Colonic mucosa (tissue), 4 donors: ENCODE measurements around the gene TLR5. TPM values are rescaled to one million over a fixed set of nuclear protein-coding genes. Genes with fewer than 3 reads are reported as not detected.

Source experiments
- DNase-seq: peaks from one replicate; pipeline ENCODE4 v3.0.0-alpha.2; 2020
- H3K27ac ChIP-seq: fragments of 200-600 bp; one replicate; pipeline ENCODE4 v1.8.0; 2021
- H3K27me3 ChIP-seq: fragments of 200-600 bp; one replicate; pipeline ENCODE4 v1.8.0; 2021
- H3K36me3 ChIP-seq: fragments of 200-600 bp; one replicate; pipeline ENCODE4 v1.8.0; 2021
- H3K4me1 ChIP-seq: fragments of 200-600 bp; one replicate; pipeline ENCODE4 v1.8.0; 2021; ENCODE audit warnings: mild to moderate bottlenecking
- H3K4me3 ChIP-seq: fragments of 200-600 bp; one replicate; pipeline ENCODE4 v1.8.0; 2021
- H3K9ac ChIP-seq, 2 donors: one replicate each; pipeline ENCODE4 v1.7.0; 2013; ENCODE audit warnings: control low read depth in 2 of 2, low read depth in 2 of 2, low read length in 2 of 2
- H3K9me3 ChIP-seq: fragments of 200-600 bp; one replicate; pipeline ENCODE4 v1.8.0; 2021
- CTCF ChIP-seq: fragments of 200-600 bp; IDR thresholded peaks from one replicate; pipeline ENCODE4 v1.8.0; 2022; ENCODE audit warnings: antibody characterized with exemption, mild to moderate bottlenecking
- intact Hi-C: fragments of 100-400 bp; cut with DNase I; formaldehyde crosslinking; loops from one replicate; pipeline ENCODE4 v1.14.1; 2022
- total RNA-seq, 2 donors: library from RNA; stranded (reverse); fragmentation: NEBNext Ultra II Directional in 1 of 2; extraction: Animal tissue kit (Norgen Biotek cat#: 25700) in 1 of 2; gene quantifications; one replicate each; pipeline ENCODE4 v1.2.1, GENCODE V29; 2021
- donor health status: healthy.
- donor health status: DM: no; HTN: no; CAD: no.
- donor health status: DM: no; HTN: no; CAD: no.

Gene TLR5
- total RNA-seq, 2 donors from 2014 or later = 1.7 to 3.0 TPM

- H3K27ac ChIP-seq = no peak overlapping the region
- peaks cover 8% of the 10 kb centered on the region for H3K4me1 ChIP-seq
- H3K36me3 ChIP-seq = no peaks in the 10 kb centered on the region
- no peaks in the 10 kb centered on the region for H3K27me3 ChIP-seq
- no peaks in the 10 kb centered on the region for H3K9me3 ChIP-seq
- no peak overlapping the region for H3K4me3 ChIP-seq
- H3K9ac ChIP-seq = no peak overlapping the region
- intact Hi-C loops = loop anchor here (10.0 kb wide), 1 partner anchor 207 kb away; no protein-coding TSS in a partner anchor
- no peak for DNase-seq
- TF ChIP-seq CTCF = no peak
These were observed 4.8 kb upstream of the TLR5 start for GRCh38 chr1:223147873-223148272.

- no peak for TF ChIP-seq CTCF
- Histone ChIP-seq H3K4me1 (peaks cover 8% of the 10 kb centered on the region), H3K9ac (no peak overlapping the region), H3K27me3 (no peaks in the 10 kb centered on the region), H3K4me3 (no peak overlapping the region), H3K36me3 (no peaks in the 10 kb centered on the region), H3K9me3 (no peaks in the 10 kb centered on the region), H3K27ac (no peak overlapping the region)
- intact Hi-C loops = loop anchor here (10.0 kb wide), 1 partner anchor 207 kb away; no protein-coding TSS in a partner anchor
- DNase-seq = no peak
These were observed 4.4 kb upstream of the TLR5 start for GRCh38 chr1:223147409-223147808.

GRCh38 chr1:223146745-223147144 is 3.7 kb upstream of the TLR5 start:
- no peak overlapping the region for H3K4me3 ChIP-seq
- no peaks in the 10 kb centered on the region for H3K9me3 ChIP-seq
- DNase-seq = no peak
- H3K27ac ChIP-seq = no peak overlapping the region
- intact Hi-C loops = loop anchor here (10.0 kb wide), 1 partner anchor 208 kb away; no protein-coding TSS in a partner anchor
- no peak overlapping the region for H3K9ac ChIP-seq
- H3K27me3 ChIP-seq = no peaks in the 10 kb centered on the region
- peaks cover 8% of the 10 kb centered on the region for H3K4me1 ChIP-seq
- no peak for TF ChIP-seq CTCF
- no peaks in the 10 kb centered on the region for H3K36me3 ChIP-seq

- Histone ChIP-seq H3K27ac (no peak overlapping the region), H3K4me3 (no peak overlapping the region), H3K36me3 (no peaks in the 10 kb centered on the region), H3K27me3 (no peaks in the 10 kb centered on the region), H3K9ac (no peak overlapping the region), H3K9me3 (no peaks in the 10 kb centered on the region), H3K4me1 (peaks cover 8% of the 10 kb centered on the region)
- intact Hi-C loops = loop anchor here (10.0 kb wide), 1 partner anchor 210 kb away; no protein-coding TSS in a partner anchor
- no peak for TF ChIP-seq CTCF
- no peak for DNase-seq
These were observed 1.9 kb upstream of the TLR5 start for GRCh38 chr1:223144914-223145313.

GRCh38 chr1:223144431-223144830 is 1.4 kb upstream of the TLR5 start:
- no peak overlapping the region for H3K4me3 ChIP-seq
- no peak overlapping the region for H3K27ac ChIP-seq
- intact Hi-C loops = loop anchor here (10.0 kb wide), 1 partner anchor 210 kb away; no protein-coding TSS in a partner anchor
- no peak overlapping the region for H3K9ac ChIP-seq
- no peak for DNase-seq
- H3K36me3 ChIP-seq = no peaks in the 10 kb centered on the region
- H3K9me3 ChIP-seq = no peaks in the 10 kb centered on the region
- H3K4me1 ChIP-seq = peaks cover 8% of the 10 kb centered on the region
- no peaks in the 10 kb centered on the region for H3K27me3 ChIP-seq
- TF ChIP-seq CTCF = no peak
